ENCODE data around the gene ARG2. TPM values are rescaled to one million over a fixed set of nuclear protein-coding genes. Genes with fewer than 3 reads are reported as not detected.

ARG2 gene
- total RNA-seq, 1 donor from 2014 or later = 1.2 TPM

GRCh38 chr14:67573228-67574010 is 46.3 kb upstream of the ARG2 start:
- no peak for TF ChIP-seq CTCF (IDR thresholded peaks at IDR 0.05; ENCODE audit: borderline replicate concordance)
- no peak for DNase-seq
- H3K27me3 ChIP-seq (ENCODE audit: low read depth) = no peaks in the 10 kb centered on the region
- H3K9me3 ChIP-seq (replicated peaks) = no peaks in the 10 kb centered on the region
- intact Hi-C loops (cut with micrococcal nuclease) = loop anchor here (5.0 kb wide), 1 partner anchor 146 kb away; no protein-coding TSS in a partner anchor
- H3K4me3 ChIP-seq = no peak overlapping the region
- H3K27ac ChIP-seq (replicated peaks) = no peak overlapping the region
- H3K36me3 ChIP-seq = peaks cover 3% of the 10 kb centered on the region
- H3K4me1 ChIP-seq = no peaks in the 10 kb centered on the region

GRCh38 chr14:67574156-67574555 is 45.6 kb upstream of the ARG2 start:
- peaks cover 5% of the 10 kb centered on the region for H3K36me3 ChIP-seq
- no peak for TF ChIP-seq CTCF (IDR thresholded peaks at IDR 0.05; ENCODE audit: borderline replicate concordance)
- no peak overlapping the region for H3K27ac ChIP-seq (replicated peaks)
- H3K4me3 ChIP-seq = no peak overlapping the region
- intact Hi-C loops (cut with micrococcal nuclease) = loop anchor here (5.0 kb wide), 1 partner anchor 147 kb away; no protein-coding TSS in a partner anchor
- no peaks in the 10 kb centered on the region for H3K27me3 ChIP-seq (ENCODE audit: low read depth)
- no peaks in the 10 kb centered on the region for H3K4me1 ChIP-seq
- no peak for DNase-seq
- no peaks in the 10 kb centered on the region for H3K9me3 ChIP-seq (replicated peaks)

- DNase-seq = no peak
Observed at GRCh38 chr14:67574806-67575205, 44.9 kb upstream of the ARG2 start.

GRCh38 chr14:67575684-67576083 is 44.0 kb upstream of the ARG2 start:
- no peak overlapping the region for H3K4me3 ChIP-seq
- H3K4me1 ChIP-seq = no peaks in the 10 kb centered on the region
- no peaks in the 10 kb centered on the region for H3K27me3 ChIP-seq (ENCODE audit: low read depth)
- no peak overlapping the region for H3K27ac ChIP-seq (replicated peaks)
- TF ChIP-seq CTCF (IDR thresholded peaks at IDR 0.05; ENCODE audit: borderline replicate concordance) = no peak
- intact Hi-C loops (cut with micrococcal nuclease) = no loop called here
- peaks cover 8% of the 10 kb centered on the region for H3K36me3 ChIP-seq
- H3K9me3 ChIP-seq (replicated peaks) = no peaks in the 10 kb centered on the region
- DNase-seq = no peak

More at GRCh38 chr14:67574806-67575205, 44.9 kb upstream of the ARG2 start:
- intact Hi-C loops (cut with micrococcal nuclease) = loop anchor here (5.0 kb wide), 1 partner anchor 148 kb away; no protein-coding TSS in a partner anchor
- TF ChIP-seq CTCF (IDR thresholded peaks at IDR 0.05; ENCODE audit: borderline replicate concordance) = no peak
- H3K4me1 ChIP-seq = no peaks in the 10 kb centered on the region
- peaks cover 7% of the 10 kb centered on the region for H3K36me3 ChIP-seq
- H3K4me3 ChIP-seq = no peak overlapping the region
- no peaks in the 10 kb centered on the region for H3K27me3 ChIP-seq (ENCODE audit: low read depth)
- H3K27ac ChIP-seq (replicated peaks) = no peak overlapping the region
- no peaks in the 10 kb centered on the region for H3K9me3 ChIP-seq (replicated peaks)

GRCh38 chr14:67576216-67576955 is 43.3 kb upstream of the ARG2 start:
- Histone ChIP-seq H3K9me3 (replicated peaks) (no peaks in the 10 kb centered on the region), H3K4me1 (no peaks in the 10 kb centered on the region), H3K36me3 (peaks cover 14% of the 10 kb centered on the region), H3K27ac (replicated peaks) (no peak overlapping the region), H3K4me3 (no peak overlapping the region), H3K27me3 (ENCODE audit: low read depth) (no peaks in the 10 kb centered on the region)
- DNase-seq = no peak
- TF ChIP-seq CTCF (IDR thresholded peaks at IDR 0.05; ENCODE audit: borderline replicate concordance) = no peak
- intact Hi-C loops (cut with micrococcal nuclease) = no loop called here

Data from left ventricle myocardium inferior (tissue), 1 donor.